ENCODE results near the gene LYSMD1. TPM values are rescaled to one million over a fixed set of nuclear protein-coding genes. Genes with fewer than 3 reads are reported as not detected.

Gene LYSMD1
- total RNA-seq, 1 donor from 2014 or later, result 11.9 TPM

- no peaks in the 10 kb centered on the region for H3K9me3 Mint-ChIP-seq
- TF ChIP-seq, protein P1, sequence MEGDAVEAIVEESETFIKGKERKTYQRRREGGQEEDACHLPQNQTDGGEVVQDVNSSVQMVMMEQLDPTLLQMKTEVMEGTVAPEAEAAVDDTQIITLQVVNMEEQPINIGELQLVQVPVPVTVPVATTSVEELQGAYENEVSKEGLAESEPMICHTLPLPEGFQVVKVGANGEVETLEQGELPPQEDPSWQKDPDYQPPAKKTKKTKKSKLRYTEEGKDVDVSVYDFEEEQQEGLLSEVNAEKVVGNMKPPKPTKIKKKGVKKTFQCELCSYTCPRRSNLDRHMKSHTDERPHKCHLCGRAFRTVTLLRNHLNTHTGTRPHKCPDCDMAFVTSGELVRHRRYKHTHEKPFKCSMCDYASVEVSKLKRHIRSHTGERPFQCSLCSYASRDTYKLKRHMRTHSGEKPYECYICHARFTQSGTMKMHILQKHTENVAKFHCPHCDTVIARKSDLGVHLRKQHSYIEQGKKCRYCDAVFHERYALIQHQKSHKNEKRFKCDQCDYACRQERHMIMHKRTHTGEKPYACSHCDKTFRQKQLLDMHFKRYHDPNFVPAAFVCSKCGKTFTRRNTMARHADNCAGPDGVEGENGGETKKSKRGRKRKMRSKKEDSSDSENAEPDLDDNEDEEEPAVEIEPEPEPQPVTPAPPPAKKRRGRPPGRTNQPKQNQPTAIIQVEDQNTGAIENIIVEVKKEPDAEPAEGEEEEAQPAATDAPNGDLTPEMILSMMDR (conservative IDR thresholded peaks at IDR 0.05), result no peak
- no peak overlapping the region for H3K27ac Mint-ChIP-seq (ENCODE audit: unreplicated experiment)
- H3K4me1 Mint-ChIP-seq, result peaks cover 23% of the 10 kb centered on the region
- H3K27me3 Mint-ChIP-seq (ENCODE audit: low read depth), result peaks cover 33% of the 10 kb centered on the region
- peak; percentile 55 for DNase-seq (ENCODE audit: low read depth, low spot score)
- peaks cover 8% of the 10 kb centered on the region for H3K36me3 Mint-ChIP-seq (ENCODE audit: low read depth)
- H3K4me3 Mint-ChIP-seq, result peak overlapping the region; percentile 81
Measured at GRCh38 chr1:151130987-151131586, 34.6 kb downstream of the LYSMD1 start.

- Mint-ChIP-seq H3K36me3 (ENCODE audit: low read depth) (no peaks in the 10 kb centered on the region), H3K27me3 (ENCODE audit: low read depth) (peaks cover 24% of the 10 kb centered on the region), H3K4me1 (peaks cover 23% of the 10 kb centered on the region), H3K9me3 (no peaks in the 10 kb centered on the region), H3K27ac (ENCODE audit: unreplicated experiment) (no peak overlapping the region), H3K4me3 (no peak overlapping the region)
- DNase-seq (ENCODE audit: low read depth, low spot score), result no peak
- TF ChIP-seq, protein P1 (conservative IDR thresholded peaks at IDR 0.05), result no peak
Measured at GRCh38 chr1:151128800-151129199, 36.9 kb downstream of the LYSMD1 start.

DNA sequence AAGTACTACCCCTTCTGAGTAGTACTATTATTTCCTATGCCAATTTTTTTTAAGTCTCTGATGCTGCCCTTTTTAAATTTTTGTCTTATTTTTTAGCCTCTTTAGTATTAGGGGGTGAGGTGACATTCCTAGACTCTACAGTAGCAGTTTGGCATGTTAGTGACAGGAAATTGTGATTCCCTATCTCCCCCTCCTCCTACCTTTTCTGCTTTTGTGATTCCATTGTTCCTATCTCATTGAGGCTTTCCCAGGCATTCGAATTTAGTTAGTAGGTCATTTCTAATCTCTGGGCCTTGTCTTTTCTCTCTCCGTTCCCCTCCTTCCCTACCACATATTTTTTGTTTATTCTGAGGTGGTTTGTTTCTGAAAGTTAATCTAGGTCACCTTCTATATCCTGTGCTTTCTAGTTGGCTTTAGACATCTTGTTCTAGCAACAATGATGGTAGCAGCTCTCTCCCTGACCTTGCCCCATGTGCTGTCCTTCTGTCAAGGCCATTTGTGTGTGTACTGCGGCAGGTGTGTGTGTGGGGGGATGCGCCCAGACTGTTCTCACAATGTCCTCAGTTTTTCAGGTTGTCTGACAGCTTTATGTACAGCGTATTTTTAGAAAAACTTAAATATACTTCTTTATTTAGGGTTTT is 40.8 kb downstream of the LYSMD1 start:
- H3K36me3 Mint-ChIP-seq (ENCODE audit: low read depth), result no peaks in the 10 kb centered on the region
- TF ChIP-seq, protein P1 (conservative IDR thresholded peaks at IDR 0.05), result no peak
- DNase-seq (ENCODE audit: low read depth, low spot score), result no peak
- peaks cover 9% of the 10 kb centered on the region for H3K4me1 Mint-ChIP-seq
- H3K9me3 Mint-ChIP-seq, result no peaks in the 10 kb centered on the region
- H3K27me3 Mint-ChIP-seq (ENCODE audit: low read depth), result no peaks in the 10 kb centered on the region
- no peak overlapping the region for H3K27ac Mint-ChIP-seq (ENCODE audit: unreplicated experiment)
- no peak overlapping the region for H3K4me3 Mint-ChIP-seq

DNA sequence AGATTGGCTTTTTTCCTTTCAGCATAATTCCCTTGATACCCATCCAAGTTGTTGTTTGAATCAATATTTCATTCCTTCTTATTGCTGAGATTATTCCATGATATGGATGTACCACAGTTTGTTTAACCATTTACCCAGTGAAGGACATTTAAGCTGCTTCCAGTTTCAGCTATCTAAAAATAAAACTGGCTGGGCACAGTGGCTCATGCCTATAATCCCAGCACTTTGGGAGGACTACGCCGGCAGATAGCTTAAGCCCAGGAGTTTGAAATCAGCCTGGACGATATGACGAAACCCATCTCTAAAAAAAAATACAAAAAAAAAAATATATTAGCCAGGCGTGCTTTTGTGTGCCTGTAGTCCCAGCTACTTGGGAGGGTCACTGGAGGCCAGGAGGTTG is 51.8 kb downstream of the LYSMD1 start:
- Mint-ChIP-seq H3K27me3 (ENCODE audit: low read depth) (no peaks in the 10 kb centered on the region), H3K9me3 (no peaks in the 10 kb centered on the region), H3K4me3 (no peak overlapping the region), H3K27ac (ENCODE audit: unreplicated experiment) (no peak overlapping the region), H3K4me1 (no peaks in the 10 kb centered on the region), H3K36me3 (ENCODE audit: low read depth) (no peaks in the 10 kb centered on the region)
- TF ChIP-seq, protein P1 (conservative IDR thresholded peaks at IDR 0.05), result no peak
- no peak for DNase-seq (ENCODE audit: low read depth, low spot score)

Other genes starting within 250 kb of the LYSMD1 start
- 77.9 and 81.6 TPM in 2 replicates for gene SETDB1, start 239.5 kb downstream of the LYSMD1 start, total RNA-seq
- gene CERS2, start 191.1 kb downstream of the LYSMD1 start, total RNA-seq, result 149 and 156 TPM in 2 replicates
- not detected in 2 replicates for gene ANXA9, start 183.6 kb downstream of the LYSMD1 start, total RNA-seq
- gene MINDY1, start 159.0 kb downstream of the LYSMD1 start, total RNA-seq, result 19.2 and 19.6 TPM in 2 replicates
- 16.6 and 22.5 TPM in 2 replicates for gene PRUNE1, start 157.5 kb downstream of the LYSMD1 start, total RNA-seq
- 0.79 and 1.1 TPM in 2 replicates for gene BNIPL, start 129.3 kb downstream of the LYSMD1 start, total RNA-seq
- gene C1orf56, start 118.2 kb downstream of the LYSMD1 start, total RNA-seq, result 6.3 and 8.0 TPM in 2 replicates
- 111 and 115 TPM in 2 replicates for gene CDC42SE1, start 106.3 kb downstream of the LYSMD1 start, total RNA-seq
- gene MLLT11, start 105.5 kb downstream of the LYSMD1 start, total RNA-seq, result 63.9 and 66.1 TPM in 2 replicates
- 6.1 and 7.8 TPM in 2 replicates for gene GABPB2, start 95.1 kb downstream of the LYSMD1 start, total RNA-seq
- 30.7 and 33.7 TPM in 2 replicates for gene SEMA6C, start 19.3 kb downstream of the LYSMD1 start, total RNA-seq
- not detected in 2 replicates for gene TNFAIP8L2, start 9.3 kb downstream of the LYSMD1 start, total RNA-seq
- gene SCNM1, start 242 bp upstream of the LYSMD1 start, total RNA-seq, result 48.7 and 57.1 TPM in 2 replicates
- 1.6 and 2.7 TPM in 2 replicates for gene TMOD4, start 10.1 kb upstream of the LYSMD1 start, total RNA-seq
- 134 and 135 TPM in 2 replicates for gene VPS72, start 24.3 kb upstream of the LYSMD1 start, total RNA-seq
- 88.7 and 96.2 TPM in 2 replicates for gene PIP5K1A, start 32.6 kb upstream of the LYSMD1 start, total RNA-seq
- gene PSMD4, start 88.8 kb upstream of the LYSMD1 start, total RNA-seq, result 209 and 214 TPM in 2 replicates
- 34.9 and 39.9 TPM in 2 replicates for gene ZNF687, start 116.4 kb upstream of the LYSMD1 start, total RNA-seq
- 46.3 and 52.0 TPM in 2 replicates for gene PI4KB, start 161.5 kb upstream of the LYSMD1 start, total RNA-seq
- 71.3 and 73.5 TPM in 2 replicates for gene RFX5, start 181.3 kb upstream of the LYSMD1 start, total RNA-seq
- 35.9 and 36.2 TPM in 2 replicates for gene SELENBP1, start 206.8 kb upstream of the LYSMD1 start, total RNA-seq
- gene PSMB4, start 233.7 kb upstream of the LYSMD1 start, total RNA-seq, result 278 and 279 TPM in 2 replicates